GM21717 (cell line): ENCODE data around the gene KCNS1.
"Not testable (repeated sequence)": the region's sequence is repeated elsewhere in the genome, so short reads cannot be mapped to it uniquely, and the experiment has no call there.

Experiments used
- ATAC-seq: cut with Tn5 transposase; IDR thresholded peaks from one replicate; pipeline ENCODE4 v1.9.1; 2021; ENCODE audit warnings: mild to moderate bottlenecking, moderate library complexity; ENCODE audit not compliant: unreplicated experiment

The KCNS1 gene

DNA sequence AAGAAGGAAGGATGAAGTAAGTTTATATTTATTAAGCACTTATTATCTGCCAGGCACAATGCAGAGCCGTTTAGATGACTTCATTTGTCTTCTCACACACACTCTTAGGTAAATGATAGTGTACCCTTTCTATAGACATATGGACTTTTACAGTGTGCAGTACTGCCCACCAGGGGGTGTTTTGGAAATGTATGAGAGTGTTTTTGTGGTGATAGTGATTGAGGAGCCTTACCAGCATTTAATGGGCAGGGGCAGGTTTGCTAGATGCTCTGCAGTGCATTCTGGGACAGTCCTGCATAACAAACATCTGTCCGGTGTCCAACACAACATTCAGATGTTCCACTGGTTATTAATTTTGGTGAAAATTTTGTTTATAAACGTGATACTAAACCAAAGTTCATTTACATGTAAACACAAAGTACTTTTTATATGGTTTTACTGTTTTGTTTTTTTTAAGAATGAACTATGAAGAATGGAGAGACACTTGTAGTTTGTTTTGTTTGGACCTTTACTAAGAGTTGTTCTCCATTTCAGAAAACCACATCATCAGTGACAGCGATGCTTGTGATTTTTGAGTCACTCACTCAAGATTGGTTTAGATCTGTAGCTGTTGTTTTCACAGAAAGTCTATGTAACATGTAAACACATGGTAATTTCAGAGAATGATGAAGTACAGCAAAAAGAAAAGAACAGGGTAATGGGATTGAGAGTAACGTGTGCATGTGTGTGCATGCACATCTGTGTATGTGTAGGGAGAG is 19.9 kb downstream of the KCNS1 start:
- ATAC-seq = no peak

DNA sequence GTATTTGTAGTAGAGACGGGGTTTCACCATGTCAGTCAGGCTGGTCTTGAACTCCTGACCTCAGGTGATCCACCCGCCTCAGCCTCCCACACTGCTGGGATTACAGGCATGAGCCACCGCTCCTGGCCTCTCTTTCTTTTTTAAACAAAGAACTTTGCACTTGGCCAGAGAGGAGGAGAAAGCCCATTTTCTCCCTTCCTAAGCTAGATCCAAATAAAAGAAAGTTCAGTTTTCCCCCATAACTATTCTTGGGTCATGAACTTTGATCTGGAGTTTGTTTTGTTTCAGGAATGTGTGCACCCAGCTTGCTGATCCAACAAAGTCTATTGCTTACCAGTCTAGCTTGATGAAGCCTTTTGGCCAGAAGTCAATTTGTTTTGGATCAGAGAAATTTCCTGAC is 23.4 kb downstream of the KCNS1 start:
- no peak for ATAC-seq

DNA sequence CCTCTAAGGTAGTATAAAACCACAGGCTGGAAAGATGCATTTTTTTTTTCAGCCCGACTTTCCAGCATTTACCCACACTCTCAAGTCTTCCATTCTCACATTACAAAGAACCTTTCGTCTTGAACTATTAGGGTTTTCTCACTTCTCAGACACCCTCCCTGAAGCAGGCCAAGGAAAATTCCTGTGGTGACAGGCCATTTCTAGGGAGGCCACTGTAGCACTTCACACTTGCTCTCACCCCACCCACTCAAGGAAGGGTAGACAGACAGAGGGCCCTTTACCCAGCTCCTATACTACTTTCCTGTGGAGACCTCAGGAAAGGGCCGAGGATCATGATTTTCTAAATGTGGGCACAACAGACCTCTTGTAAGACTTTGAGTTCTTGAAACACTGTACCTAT is 27.7 kb downstream of the KCNS1 start:
- ATAC-seq = no peak

DNA sequence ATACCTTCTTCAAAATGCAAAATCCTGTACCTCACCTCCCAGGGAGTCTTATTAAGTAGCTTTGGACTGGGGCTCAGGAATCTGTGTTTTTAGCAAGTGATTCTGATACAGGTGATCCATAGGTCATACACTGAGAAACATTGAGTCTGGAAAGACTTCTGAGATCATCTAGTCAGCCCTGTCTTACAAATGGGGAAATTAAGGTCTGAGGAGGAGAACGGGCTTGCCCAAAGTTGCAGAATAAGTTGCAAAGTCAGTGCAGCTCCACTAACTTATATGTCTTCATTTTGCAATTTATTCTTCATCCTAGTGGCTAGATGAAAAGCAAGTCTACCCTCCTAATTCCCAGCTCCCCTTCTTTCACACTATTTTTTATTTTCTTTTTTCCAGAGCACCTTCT is 28.9 kb downstream of the KCNS1 start:
- no peak for ATAC-seq

DNA sequence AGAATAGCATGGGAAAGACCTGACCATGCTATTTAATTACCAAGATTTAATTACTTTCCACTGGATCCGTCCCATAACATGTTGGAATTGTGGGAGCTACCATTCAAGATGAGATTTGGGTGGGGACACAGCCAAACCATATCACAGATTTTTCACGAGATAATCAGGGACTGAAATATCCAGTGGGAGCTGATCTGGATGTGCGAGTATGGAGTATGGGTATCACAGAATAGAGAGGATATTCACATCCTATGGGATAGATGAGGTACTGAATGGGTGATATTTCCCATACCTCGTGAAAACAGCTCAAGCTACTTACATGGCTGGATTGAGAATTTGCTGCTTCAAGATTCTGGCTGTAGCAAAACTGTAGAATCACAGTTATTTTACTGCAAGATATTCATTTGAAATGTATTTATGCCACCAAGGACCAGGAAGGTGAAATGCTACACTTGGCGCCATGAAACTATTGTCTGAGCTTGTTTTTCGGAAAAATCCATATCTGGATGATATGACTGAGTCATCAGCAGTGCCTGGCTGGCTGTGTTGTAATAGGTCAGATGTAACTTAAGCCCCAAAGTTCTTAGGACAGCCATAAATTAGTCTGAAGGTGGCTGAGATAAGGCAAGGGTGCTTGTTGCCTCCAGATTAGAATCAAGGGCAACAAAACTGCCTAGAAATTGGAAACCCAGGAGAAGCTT is 29.8 kb downstream of the KCNS1 start:
- no peak for ATAC-seq

DNA sequence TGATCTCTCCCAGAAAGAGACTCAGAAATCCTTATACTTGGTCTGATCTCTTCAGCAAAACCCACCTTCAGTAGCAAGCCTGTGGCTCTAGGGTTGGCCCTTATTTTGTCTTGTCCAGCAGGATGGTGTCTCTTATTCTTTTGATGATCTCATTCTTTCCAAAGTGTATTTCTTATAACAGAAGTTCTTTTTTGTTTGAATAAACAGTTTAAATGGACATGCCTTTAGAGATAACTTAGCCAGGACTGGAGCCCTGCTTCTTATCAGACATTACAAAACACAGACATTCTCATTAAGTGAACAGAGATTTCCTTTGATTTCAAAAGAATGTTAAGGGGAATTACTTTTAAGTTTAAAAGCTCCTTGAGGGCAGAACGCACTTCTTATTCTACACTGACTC is 31.7 kb downstream of the KCNS1 start:
- no peak for ATAC-seq

DNA sequence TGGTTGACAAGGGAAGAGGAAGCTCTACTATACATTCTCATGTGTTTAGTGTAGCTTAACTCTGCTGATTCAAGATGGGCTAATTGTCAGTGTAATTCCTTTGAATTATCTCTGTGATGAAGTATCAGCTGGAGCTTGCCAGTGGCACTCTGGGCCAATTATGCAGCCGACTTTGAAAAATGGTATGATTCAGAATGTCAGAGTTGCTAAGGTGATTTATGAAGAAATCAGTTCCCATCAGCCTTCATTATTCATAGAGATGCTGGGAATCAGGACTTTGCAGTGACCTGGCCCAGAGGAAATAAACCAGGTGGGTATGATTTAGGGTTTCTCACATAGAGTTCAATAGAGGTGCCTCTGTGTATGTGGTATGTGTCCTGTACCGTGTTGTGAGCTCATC is 33.4 kb downstream of the KCNS1 start:
- no peak for ATAC-seq

DNA sequence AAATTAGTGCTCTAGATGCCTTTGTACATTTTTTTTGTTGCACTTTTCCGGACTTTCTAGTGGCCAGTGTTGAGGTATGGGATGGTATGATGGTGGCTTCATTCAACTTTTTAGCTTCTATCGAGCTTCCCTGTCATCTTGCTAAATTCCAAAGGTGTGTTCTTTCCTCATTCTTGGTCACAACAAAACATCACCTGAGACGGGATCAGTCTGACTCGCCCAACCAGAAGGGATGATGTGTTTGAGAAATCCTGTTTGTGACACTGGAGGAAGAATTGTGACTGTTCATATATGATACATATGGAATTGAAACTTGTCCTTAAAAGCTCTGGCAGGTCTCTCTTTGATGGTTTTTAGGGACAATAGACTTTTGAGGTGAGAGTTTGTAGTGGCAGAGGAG is 33.8 kb downstream of the KCNS1 start:
- no peak for ATAC-seq

DNA sequence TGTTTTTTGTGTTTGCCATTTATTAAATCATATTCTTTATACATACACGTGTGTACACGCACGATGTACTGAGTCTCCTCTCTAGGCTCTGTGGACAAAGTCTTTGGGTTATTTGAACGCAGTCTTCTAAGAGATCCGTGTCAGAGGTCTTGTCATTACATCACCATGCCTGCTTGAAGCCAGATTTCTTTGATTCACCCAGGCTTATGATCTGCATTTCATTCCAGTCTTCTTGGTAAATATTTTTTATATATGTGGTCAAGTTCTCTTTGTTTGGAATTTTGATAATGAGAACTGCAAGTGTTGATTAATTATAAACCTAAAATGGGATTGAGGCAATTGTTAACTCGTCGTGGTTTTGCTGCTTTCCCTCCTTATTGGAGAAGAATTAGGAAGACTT is 34.6 kb downstream of the KCNS1 start:
- ATAC-seq = no peak

DNA sequence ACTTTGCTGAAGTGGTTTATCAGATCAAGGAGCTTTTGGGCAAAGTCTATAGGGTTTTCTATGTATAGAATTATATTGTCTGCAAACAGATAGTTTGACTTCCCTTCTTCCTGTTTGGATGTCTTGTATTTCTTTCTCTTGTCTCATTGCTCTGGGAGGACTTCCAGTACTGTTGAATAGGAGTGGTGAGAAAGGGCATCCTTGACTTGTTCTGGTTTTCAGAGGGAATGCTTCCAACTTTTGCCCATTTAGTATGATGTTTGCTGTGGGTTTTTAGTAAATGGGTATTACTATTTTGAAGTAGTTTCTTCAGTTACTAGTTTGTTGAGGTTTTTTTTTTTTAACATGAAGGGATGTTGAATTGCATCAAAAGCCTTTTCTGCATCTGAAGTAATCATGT is 36.1 kb downstream of the KCNS1 start:
- ATAC-seq = no peak

DNA sequence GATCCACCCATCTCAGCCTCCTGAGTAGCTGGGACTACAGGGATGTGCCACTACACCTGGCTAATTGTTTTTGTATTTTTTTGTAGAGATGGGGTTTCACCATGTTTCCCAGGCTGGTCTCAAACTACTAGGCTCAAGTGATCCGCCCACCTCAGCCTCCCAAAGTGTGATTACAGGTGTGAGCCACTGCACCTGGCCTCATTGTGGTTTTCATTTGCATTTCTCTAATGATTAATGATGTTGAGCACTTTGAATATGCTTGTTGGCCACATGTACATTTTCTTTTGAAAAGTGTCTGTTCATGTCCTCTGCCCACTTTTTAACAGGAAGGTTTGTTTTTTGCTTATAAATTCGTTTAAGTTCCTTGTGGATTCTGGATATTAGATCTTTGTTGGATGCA is 37.8 kb downstream of the KCNS1 start:
- ATAC-seq = not testable (repeated sequence)

DNA sequence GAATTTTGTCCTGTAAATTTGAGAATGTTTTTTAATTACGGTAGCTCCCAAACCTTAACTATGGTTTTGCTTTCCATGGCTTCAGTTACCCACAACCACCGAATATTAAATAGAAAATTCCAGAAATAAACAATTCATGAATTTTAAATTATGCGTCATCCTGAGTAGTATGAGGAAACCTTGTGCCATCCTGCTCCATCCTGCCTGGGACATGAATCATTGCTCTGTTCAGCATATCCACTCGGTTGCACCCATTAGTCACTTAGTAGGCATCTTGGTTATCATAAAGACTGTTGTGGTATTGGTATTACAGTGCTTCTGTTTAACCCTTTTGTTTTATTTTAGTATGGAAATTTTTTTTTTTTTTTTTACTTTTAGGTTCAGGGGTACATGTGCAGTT is 39.7 kb downstream of the KCNS1 start:
- ATAC-seq = no peak

DNA sequence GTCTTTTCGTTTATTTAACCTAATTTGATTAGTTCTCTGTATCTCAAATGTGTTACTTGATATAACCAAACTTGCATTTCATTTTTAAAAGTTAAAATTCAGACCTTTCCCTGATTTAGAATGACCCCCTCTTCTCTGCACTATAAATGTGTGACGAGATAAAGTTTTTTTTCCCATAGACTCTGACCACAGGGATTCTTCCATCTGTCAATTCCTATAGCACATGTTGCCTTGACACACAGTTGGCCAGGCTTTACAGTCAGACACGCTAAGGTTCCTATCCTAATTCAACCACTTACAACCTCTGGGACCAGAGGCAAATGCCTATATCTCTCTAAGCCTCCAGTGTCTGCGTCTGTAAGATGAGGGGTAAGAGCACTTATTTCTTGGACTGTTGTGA is 40.6 kb downstream of the KCNS1 start:
- ATAC-seq = no peak

DNA sequence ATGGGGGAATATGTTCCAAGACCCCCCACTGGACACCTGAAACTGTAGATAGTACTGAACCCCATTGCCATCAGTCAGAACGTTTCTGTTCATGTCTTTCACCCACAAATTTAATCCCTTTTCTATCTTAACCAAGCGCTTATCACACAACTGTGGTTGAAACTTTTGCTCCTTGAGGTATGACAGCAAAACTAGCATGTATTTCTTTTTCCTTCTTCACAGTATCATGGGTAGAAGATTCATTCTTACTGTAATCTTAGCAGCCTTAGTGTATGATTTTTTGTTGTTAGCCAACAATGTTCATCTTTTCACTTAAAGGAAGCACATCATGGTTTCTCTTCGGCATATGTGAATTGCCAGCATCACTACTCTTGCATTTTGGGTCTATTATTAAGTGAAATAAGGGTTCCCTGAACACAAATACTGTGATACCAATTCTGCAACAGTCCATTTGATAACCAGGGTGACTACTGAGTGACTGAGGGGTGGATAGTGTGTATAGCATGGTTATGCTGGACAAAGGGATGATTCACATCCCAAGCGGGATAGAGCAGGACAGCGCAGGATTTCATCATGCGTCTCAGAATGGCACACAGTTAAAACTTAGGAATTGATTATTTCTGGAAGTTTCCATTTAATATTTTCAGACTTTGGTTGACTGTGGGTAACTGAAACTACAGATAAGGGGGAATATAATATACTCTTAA is 41.8 kb downstream of the KCNS1 start:
- no peak for ATAC-seq

DNA sequence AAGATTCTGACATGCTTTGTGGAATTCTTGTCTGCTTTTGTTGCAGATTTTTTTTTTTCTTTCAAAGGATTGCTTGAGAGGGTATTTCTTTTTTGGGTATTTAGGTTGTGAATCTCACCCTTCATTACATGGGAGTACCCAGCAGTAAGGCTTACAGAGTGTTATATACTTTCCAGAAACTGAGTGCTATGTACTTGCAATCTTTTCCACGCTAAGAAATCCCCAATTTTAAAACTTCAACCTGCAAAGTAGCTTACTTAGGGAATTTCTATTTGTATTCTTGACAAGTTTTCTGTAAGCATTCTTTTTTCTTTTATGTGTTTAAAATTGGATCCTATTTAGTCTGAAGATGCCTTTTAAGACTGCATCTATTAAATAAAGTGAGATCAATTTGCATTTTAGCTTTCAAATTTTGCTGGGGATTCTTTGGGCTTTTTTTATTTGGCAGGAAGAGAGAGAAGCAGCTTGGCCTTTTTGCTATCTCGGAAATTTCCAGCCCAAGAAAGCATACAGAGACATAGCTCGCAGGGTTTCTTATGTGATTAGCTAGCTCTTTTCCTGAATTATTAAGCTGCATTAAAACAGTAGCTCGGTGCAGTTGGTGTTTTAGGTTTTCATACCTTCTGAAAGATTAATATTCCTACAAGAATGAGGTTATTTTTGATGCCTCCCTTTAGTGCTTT is 42.6 kb downstream of the KCNS1 start:
- no peak for ATAC-seq

DNA sequence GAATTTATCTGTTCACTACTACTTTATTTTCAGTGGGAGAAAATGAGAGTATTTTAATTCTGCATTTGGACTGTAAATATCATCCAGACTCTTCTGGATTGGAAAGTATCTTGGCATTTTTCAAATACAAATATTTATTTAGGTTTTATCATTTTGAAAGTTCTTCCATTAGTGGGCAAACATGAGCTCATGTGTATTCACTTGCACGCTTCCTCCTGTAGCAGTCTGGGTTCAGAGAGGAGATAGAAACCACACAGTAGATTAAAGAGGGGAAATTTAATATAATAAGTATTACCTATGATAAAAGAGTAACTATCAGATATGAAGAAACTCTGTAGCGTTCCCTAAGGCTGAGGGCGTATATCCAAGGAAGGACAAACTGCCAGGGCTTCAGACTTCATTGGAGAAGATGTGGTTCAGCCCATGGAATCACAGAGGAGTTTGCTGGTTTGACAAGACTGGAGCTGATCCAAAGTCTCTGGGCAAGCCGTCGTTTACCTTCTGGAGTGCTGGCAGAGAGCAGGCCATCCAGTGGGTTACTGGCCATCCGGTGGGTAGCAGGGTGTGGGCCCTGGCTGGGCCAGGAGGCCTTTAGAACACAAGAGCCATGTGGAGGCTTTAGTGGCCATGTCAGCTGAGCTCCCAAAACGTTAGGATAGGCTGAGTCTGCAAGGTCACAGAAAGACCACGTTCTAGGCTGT is 44.3 kb downstream of the KCNS1 start:
- no peak for ATAC-seq

DNA sequence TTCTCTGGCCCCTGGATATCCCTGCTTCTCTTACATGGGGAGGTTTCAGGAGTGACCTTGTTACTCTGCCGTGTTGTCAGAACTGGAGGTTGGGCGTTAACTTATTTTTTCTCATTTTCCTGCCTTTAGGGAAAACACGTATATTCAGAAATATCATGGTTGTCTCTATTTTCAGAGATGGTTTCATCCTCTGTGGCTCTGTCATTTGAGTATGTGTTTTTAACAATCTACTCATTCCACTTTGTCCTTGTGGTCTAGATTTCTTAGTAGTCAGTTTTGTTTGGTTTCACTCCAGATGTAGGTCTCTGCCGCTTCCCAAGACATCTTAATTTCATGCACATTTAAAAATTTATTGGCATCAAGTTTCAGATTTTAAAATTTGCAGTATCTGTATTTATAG is 45.9 kb downstream of the KCNS1 start:
- ATAC-seq = no peak

DNA sequence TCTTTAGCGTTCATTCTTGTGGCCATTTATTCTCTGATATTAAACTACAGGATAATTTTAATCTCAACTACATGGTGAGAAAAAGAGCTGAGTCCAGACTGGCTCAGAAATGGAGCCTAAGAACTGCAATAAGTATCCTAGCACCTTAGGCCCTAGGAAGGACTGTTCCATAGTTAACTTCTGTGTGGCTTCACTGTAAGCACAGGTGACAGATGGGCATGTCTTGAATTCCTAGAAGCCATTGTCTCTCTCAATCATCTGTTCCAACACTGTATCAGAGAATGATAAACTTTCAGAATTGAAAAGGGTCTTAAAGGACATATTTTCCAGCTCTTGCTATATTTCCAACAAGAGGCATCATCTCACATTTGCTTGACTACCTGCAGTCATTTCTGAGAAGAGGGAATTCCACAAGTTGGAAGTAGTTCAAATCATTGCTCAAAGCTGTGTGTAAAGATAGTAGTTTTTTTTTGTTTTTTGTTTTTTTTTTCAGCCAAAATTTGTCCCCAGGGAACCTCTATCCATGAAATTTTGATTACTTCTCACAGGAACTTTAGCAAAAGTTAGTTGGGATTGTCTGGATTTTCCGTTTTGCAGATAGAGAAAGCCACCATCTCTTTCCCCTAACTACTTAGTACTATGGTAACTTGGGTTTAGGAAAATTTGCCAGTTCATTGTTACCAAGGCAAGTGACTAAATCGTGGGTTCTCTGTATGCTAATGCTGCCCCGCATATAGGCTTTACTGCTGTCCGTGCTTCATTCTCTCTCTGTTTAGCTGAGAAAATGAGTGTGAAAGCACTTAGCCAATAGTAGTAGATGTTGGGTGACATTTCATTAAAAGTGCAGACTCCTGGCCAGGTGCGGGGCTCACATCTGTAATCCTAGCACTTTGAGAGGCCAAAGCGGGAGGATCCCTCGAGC is 47.2 kb downstream of the KCNS1 start:
- no peak for ATAC-seq

DNA sequence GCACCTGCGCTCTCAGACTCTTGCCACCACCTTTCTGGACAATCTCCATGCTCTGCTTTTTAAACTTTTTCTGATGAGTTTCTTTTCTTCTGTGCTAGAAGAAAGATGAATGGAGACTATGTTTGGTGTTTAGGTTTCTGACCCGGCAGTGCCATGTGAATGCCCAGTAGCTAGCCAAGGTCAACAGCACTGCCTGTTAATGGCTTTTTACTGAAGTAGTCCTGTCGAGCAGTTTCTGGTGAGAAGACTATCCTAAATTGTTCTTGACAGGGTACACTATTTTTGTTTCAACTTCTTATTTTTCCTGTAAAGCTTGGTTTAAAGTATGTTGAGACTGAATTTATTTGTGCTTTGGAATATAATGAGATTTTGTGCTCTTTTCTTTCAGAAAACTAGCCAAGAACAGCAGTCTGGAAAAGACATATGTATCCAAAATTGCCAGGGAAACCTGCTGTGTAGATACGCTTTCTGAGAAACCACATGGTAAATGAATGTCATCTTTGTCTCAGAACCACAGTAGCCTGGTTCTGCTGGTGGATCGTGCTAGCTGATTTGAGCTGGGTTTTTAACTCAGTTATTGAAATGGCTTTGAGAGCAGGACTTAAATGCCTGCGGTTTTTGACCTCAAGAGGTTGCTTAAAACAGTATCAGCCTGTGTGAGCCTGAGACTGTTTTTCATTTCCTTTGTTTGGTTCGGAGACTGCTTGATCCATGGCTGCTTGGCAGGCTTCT is 48.1 kb downstream of the KCNS1 start:
- no peak for ATAC-seq
